Bronchial epithelial cell (primary cell): ENCODE data around the gene PHAF1. TPM values are rescaled to one million over a fixed set of nuclear protein-coding genes. Genes with fewer than 3 reads are reported as not detected.
A peak's percentile ranks its signal among the peaks of the same experiment; 100 is the strongest.

Source experiments
- DNase-seq: peaks from one replicate; pipeline ENCODE4 v3.0.0-alpha.2; 2010; ENCODE audit warnings: low read depth
- FAIRE-seq: peaks from 2 replicates; lab custom pipeline; 2011; peaks lifted over from hg19 to GRCh38; lab: Jason Lieb, UNC
- H3K27me3 ChIP-seq: 2 replicates; pipeline ENCODE4 v1.5.1; 2011; ENCODE audit warnings: low read length; ENCODE audit not compliant: control insufficient read depth, insufficient read depth
- H3K36me3 ChIP-seq: 2 replicates; pipeline ENCODE4 v1.5.1; 2011; ENCODE audit warnings: low read length; ENCODE audit not compliant: control insufficient read depth, insufficient read depth
- H3K4me3 ChIP-seq: 2 replicates; pipeline ENCODE4 v1.5.1; 2011; ENCODE audit warnings: mild to moderate bottlenecking, low read depth, low read length, control low read depth
- total RNA-seq: library from RNA; depleted of rRNA; stranded (reverse); fragments of >200 nt; gene quantifications from 2 replicates; pipeline ENCODE4 v1.2.1, GENCODE V29; 2014
- TF ChIP-seq, protein P1 (sequence below): IDR thresholded peaks from 2 replicates; pipeline ENCODE4 v1.5.1; 2011; ENCODE audit warnings: mild to moderate bottlenecking, moderate library complexity, low read length, control low read depth, inconsistent platforms; ENCODE audit not compliant: insufficient read depth, severe bottlenecking

Gene PHAF1
- total RNA-seq, 1 donor from 2014 or later = 7.6 TPM

DNA sequence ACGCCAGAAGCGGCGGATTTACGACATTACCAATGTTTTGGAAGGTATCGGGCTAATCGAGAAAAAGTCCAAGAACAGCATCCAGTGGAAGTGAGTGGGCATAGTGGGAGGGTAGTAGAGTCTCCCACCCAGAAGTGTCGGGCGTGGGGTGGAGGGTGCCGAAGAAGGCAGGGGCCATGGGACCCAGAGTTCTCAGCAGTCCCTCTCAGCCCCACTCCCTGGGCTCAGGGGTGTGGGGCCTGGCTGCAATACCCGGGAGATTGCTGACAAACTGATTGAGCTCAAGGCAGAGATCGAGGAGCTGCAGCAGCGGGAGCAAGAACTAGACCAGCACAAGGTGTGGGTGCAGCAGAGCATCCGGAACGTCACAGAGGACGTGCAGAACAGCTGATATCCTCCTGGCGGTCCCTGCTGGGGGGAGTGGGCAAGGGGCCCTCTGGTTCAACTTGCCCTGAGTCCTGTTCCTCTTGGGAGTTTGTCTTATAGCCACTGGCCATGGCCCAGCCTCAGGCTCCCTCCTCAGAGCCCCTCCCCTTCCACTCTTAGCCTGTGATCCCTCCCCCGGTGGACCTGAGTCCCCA lies 83.1 kb downstream of the PHAF1 start:
- no peak for FAIRE-seq

DNA sequence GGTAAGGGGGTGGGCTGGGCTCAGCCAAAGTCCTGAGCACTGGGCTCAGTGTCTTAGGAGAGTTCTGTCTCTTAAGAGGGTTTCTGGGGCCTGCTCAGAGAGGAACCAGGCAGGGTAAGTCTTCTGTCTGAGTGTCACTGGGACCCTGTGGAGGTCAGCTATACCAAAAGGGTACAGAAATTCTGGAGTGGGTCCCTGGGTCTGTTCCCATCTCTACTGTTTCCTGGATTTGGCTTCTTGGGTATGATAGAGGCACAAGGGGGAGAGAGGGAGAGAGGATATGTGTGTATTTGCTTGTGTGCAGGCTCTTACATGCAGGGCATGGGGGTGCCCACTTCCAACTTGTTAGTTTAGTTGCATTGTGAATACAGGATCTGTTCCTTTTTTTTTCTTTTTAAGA lies 83.8 kb downstream of the PHAF1 start:
- FAIRE-seq (no peak), DNase-seq (no peak)
- TF ChIP-seq, protein P1, sequence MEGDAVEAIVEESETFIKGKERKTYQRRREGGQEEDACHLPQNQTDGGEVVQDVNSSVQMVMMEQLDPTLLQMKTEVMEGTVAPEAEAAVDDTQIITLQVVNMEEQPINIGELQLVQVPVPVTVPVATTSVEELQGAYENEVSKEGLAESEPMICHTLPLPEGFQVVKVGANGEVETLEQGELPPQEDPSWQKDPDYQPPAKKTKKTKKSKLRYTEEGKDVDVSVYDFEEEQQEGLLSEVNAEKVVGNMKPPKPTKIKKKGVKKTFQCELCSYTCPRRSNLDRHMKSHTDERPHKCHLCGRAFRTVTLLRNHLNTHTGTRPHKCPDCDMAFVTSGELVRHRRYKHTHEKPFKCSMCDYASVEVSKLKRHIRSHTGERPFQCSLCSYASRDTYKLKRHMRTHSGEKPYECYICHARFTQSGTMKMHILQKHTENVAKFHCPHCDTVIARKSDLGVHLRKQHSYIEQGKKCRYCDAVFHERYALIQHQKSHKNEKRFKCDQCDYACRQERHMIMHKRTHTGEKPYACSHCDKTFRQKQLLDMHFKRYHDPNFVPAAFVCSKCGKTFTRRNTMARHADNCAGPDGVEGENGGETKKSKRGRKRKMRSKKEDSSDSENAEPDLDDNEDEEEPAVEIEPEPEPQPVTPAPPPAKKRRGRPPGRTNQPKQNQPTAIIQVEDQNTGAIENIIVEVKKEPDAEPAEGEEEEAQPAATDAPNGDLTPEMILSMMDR = no peak
- Histone ChIP-seq H3K4me3 (no peak overlapping the region), H3K27me3 (no peaks in the 10 kb centered on the region), H3K36me3 (peaks cover 38% of the 10 kb centered on the region)

More for the DNA sequence above, 83.1 kb downstream of the PHAF1 start:
- TF ChIP-seq, protein P1 = no peak
- DNase-seq = no peak
- H3K4me3 ChIP-seq = peak overlapping the region; percentile 76
- H3K36me3 ChIP-seq = peaks cover 37% of the 10 kb centered on the region
- H3K27me3 ChIP-seq = no peaks in the 10 kb centered on the region

DNA sequence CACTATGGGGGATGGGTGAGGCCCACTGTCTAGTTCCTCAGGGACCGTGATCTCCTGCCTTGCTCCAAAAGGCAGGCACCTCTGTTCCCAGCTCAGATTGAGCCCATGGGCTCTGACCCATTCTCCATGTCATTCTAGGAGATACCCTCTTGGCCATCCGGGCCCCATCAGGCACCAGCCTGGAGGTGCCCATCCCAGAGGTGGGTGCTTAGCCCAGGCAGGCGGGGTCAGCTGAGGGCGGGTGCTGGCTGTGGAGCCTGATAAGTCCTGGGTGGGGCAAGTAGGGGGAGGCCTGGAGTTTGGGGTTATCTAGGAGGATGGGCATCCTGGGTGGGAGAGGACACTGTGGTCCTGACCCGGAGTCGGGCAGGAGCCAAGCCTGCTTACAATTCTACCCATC lies 84.5 kb downstream of the PHAF1 start:
- no peak for DNase-seq
- Histone ChIP-seq H3K36me3 (peaks cover 38% of the 10 kb centered on the region), H3K27me3 (no peaks in the 10 kb centered on the region), H3K4me3 (no peak overlapping the region)
- TF ChIP-seq, protein P1 = no peak
- FAIRE-seq = no peak

DNA sequence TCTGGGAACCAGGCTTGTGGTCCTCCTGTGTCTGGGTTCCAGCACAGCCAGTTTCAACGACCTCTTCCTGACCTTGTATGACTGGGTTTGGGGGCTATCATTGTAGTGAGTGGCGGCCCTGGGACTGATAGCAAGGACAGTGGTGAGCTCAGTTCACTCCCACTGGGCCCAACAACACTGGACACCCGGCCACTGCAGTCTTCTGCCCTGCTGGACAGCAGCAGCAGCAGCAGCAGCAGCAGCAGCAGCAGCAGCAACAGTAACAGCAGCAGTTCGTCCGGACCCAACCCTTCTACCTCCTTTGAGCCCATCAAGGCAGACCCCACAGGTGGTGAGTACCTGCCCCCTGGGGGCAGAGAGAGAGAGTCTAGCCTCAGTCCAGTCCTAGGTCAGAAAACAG lies 85.9 kb downstream of the PHAF1 start:
- FAIRE-seq = no peak
- no peak overlapping the region for H3K4me3 ChIP-seq
- no peak for DNase-seq
- H3K36me3 ChIP-seq = peaks cover 41% of the 10 kb centered on the region
- no peaks in the 10 kb centered on the region for H3K27me3 ChIP-seq
- TF ChIP-seq, protein P1 = no peak

DNA sequence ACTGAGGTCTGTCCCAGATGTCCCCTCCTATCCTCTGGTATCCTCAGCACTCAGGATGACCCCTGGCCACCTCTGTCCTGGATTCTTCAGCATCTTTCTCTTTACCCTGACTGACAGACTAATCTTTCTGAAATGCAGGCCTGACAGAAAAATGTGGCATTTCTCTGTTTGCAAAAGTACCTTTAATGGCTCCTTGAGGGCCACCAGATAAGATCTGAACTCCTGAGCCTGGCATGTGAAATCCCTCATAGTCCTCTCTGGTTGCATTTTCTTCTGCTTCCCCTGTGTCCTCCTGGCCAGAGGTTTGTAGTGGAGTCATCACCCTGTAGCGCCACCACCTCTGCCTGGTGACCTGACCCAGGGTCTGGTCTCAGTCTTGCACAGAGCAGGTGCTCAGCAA lies 87.1 kb downstream of the PHAF1 start:
- Histone ChIP-seq H3K36me3 (peaks cover 50% of the 10 kb centered on the region), H3K4me3 (no peak overlapping the region), H3K27me3 (no peaks in the 10 kb centered on the region)
- TF ChIP-seq, protein P1 = no peak
- no peak for DNase-seq
- no peak for FAIRE-seq

DNA sequence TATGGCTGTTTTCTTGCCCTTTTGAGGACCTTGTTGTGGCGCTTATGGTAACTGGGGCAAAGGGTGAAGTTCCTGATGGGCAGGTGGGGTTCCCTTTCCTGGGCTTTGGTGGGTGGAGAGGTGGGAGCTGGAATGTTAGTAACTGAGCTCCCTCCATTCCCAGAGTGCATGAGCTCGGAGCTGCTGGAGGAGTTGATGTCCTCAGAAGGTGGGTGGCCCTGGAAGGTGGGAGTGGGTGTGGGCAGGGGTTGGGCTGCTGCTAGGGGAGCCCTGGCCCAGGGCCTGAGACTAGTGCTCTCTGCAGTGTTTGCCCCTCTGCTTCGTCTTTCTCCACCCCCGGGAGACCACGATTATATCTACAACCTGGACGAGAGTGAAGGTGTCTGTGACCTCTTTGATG lies 88.0 kb downstream of the PHAF1 start:
- Histone ChIP-seq H3K36me3 (peaks cover 58% of the 10 kb centered on the region), H3K27me3 (no peaks in the 10 kb centered on the region), H3K4me3 (no peak overlapping the region)
- TF ChIP-seq, protein P1 = no peak
- DNase-seq (no peak), FAIRE-seq (no peak)
